ENCODE data around the gene THRAP3.

GRCh38 chr1:36339615-36340014, 115.4 kb downstream of the THRAP3 start:
- TF ChIP-seq CTCF (IDR thresholded peaks at IDR 0.05), result no peak
- TF ChIP-seq ZFX (IDR thresholded peaks at IDR 0.05; ENCODE audit: borderline replicate concordance), result no peak

Data from 22Rv1 (cell line).